OCI-LY1 (cell line): Measurements from ENCODE around the gene GLIS1.

Source experiments
- H2AFZ ChIP-seq: fragments of 200-600 bp; sonication (generic), shearing (Covaris generic); 2 replicates; pipeline ENCODE4 v1.6.0; 2014; ENCODE audit warnings: antibody characterized with exemption, mild to moderate bottlenecking, low read length
- H3F3A ChIP-seq: fragments of 200-600 bp; sonication (generic), shearing (Covaris generic); 2 replicates; pipeline ENCODE4 v1.6.0; 2014; ENCODE audit warnings: mild to moderate bottlenecking, antibody characterized with exemption, low read length, moderate library complexity; ENCODE audit not compliant: insufficient read depth
- H3K27ac ChIP-seq: fragments of 200-600 bp; sonication (generic); 2 replicates; pipeline ENCODE4 v1.5.1; 2014; ENCODE audit warnings: low read length, mixed run types, mild to moderate bottlenecking, low read depth; ENCODE audit not compliant: poor library complexity, severe bottlenecking
- H3K27me3 ChIP-seq: fragments of 200-600 bp; sonication (generic); 2 replicates; pipeline ENCODE4 v1.6.0; 2014; ENCODE audit warnings: antibody characterized with exemption, mild to moderate bottlenecking, low read length, moderate library complexity; ENCODE audit not compliant: insufficient read depth
- H3K36me3 ChIP-seq: fragments of 200-600 bp; sonication (generic); 2 replicates; pipeline ENCODE4 v1.6.1; 2014; ENCODE audit warnings: mild to moderate bottlenecking, antibody characterized with exemption, low read length, moderate library complexity, mixed read lengths; ENCODE audit not compliant: insufficient read depth
- H3K4me1 ChIP-seq: fragments of 200-600 bp; sonication (generic); 2 replicates; pipeline ENCODE4 v1.5.1; 2014; ENCODE audit warnings: mild to moderate bottlenecking, low read length, moderate library complexity; ENCODE audit not compliant: insufficient read depth, severe bottlenecking
- H3K4me2 ChIP-seq: fragments of 200-600 bp; sonication (generic), shearing (Covaris generic); 2 replicates; pipeline ENCODE4 v1.6.1; 2014; ENCODE audit warnings: low read length
- H3K4me3 ChIP-seq: fragments of 200-600 bp; sonication (generic); 2 replicates; pipeline ENCODE4 v1.5.1; 2014; ENCODE audit warnings: low read length, low read depth, mild to moderate bottlenecking, mixed read lengths; ENCODE audit not compliant: poor library complexity, severe bottlenecking
- H3K79me2 ChIP-seq: fragments of 200-600 bp; shearing (Covaris generic); 2 replicates; pipeline ENCODE4 v1.6.1; 2016; ENCODE audit warnings: mixed run types, low read length, mixed read lengths; ENCODE audit not compliant: insufficient read depth
- H3K9ac ChIP-seq: fragments of 200-600 bp; sonication (generic), shearing (Covaris generic); 2 replicates; pipeline ENCODE4 v1.6.1; 2014; ENCODE audit warnings: mild to moderate bottlenecking, low read length, mixed read lengths
- H3K9me2 ChIP-seq: fragments of 200-600 bp; sonication (generic), shearing (Covaris generic); 2 replicates; pipeline ENCODE4 v1.6.1; 2014; ENCODE audit warnings: low read depth, mild to moderate bottlenecking, low read length, mixed read lengths
- H3K9me3 ChIP-seq: fragments of 200-600 bp; shearing (Covaris generic); 2 replicates; pipeline ENCODE4 v1.6.1; 2014; ENCODE audit warnings: low read length, mixed read lengths
- H4K20me1 ChIP-seq: fragments of 200-600 bp; sonication (generic), shearing (Covaris generic); 2 replicates; pipeline ENCODE4 v1.6.0; 2016; ENCODE audit warnings: mild to moderate bottlenecking, low read length; ENCODE audit not compliant: insufficient read depth
- CTCF ChIP-seq: fragments of 200-600 bp; sonication (generic), shearing (Covaris generic); IDR thresholded peaks from 2 replicates; pipeline ENCODE4 v1.5.1; 2017; ENCODE audit warnings: mild to moderate bottlenecking, antibody characterized with exemption, low read length, moderate library complexity, mixed read lengths
- EZH2 ChIP-seq: fragments of 200-600 bp; sonication (generic), shearing (Covaris generic); IDR thresholded peaks from 2 replicates; pipeline ENCODE4 v1.8.0; 2017; ENCODE audit warnings: borderline replicate concordance, mixed run types, mild to moderate bottlenecking, antibody characterized with exemption, low read length, moderate library complexity, mixed read lengths

GLIS1 gene

GRCh38 chr1:53461323-53462044, 277.5 kb downstream of the GLIS1 start:
- H3K36me3 ChIP-seq, result no peaks in the 10 kb centered on the region
- H4K20me1 ChIP-seq, result no peaks in the 10 kb centered on the region
- no peaks in the 10 kb centered on the region for H3K9me2 ChIP-seq
- no peaks in the 10 kb centered on the region for H3K79me2 ChIP-seq
- TF ChIP-seq EZH2, result no peak
- TF ChIP-seq CTCF, result no peak
- H3F3A ChIP-seq, result no peaks in the 10 kb centered on the region
- no peak overlapping the region for H2AFZ ChIP-seq
- H3K4me3 ChIP-seq, result no peak overlapping the region
- H3K27ac ChIP-seq, result no peak overlapping the region
- H3K4me1 ChIP-seq, result no peaks in the 10 kb centered on the region
- 0 out of 2 replicates have a peak, but pooled peaks cover 4% of the 10 kb centered on the region for H3K27me3 ChIP-seq
- H3K4me2 ChIP-seq, result no peak overlapping the region
- no peaks in the 10 kb centered on the region for H3K9me3 ChIP-seq
- no peak overlapping the region for H3K9ac ChIP-seq

DNA sequence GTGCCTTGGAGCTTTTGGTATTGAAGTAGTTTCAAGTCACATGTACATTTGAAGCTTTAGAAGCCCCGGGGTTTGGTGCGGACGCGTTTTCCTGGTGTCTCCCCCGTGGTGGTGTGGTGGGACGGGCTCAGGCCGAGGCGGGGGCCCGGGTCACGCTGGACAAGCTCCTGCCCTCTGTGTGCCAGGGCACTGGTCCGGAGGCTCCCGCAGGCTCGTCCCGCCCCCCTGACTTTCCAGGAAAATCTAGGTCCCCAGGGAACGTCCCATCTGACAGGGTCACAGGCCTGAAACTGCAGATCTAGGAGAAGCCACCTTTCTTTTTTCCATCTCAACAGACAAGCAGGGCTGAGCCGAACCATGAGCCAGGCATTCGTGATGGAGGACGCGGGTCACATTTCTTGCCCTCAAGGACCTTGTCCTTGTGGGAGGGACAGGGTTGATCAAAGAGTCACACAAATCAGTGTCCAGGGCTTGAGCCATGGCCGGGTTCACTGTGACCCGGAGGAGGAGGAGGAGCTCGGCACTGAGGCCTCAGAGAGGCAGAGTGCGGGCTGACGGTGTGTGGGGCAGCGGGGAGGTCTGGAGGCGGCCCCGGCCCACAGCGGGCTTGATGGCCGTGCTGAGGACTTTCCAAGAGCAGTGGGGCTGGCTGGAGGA, 278.2 kb downstream of the GLIS1 start:
- no peaks in the 10 kb centered on the region for H3K4me1 ChIP-seq
- 0 out of 2 replicates have a peak, but pooled peaks cover 4% of the 10 kb centered on the region for H3K27me3 ChIP-seq
- no peaks in the 10 kb centered on the region for H3F3A ChIP-seq
- H3K9ac ChIP-seq, result no peak overlapping the region
- no peak overlapping the region for H3K4me3 ChIP-seq
- no peaks in the 10 kb centered on the region for H4K20me1 ChIP-seq
- no peak overlapping the region for H3K27ac ChIP-seq
- H3K9me2 ChIP-seq, result no peaks in the 10 kb centered on the region
- no peaks in the 10 kb centered on the region for H3K36me3 ChIP-seq
- no peak overlapping the region for H3K4me2 ChIP-seq
- no peak overlapping the region for H2AFZ ChIP-seq
- H3K79me2 ChIP-seq, result no peaks in the 10 kb centered on the region
- TF ChIP-seq EZH2, result no peak
- no peak for TF ChIP-seq CTCF
- no peaks in the 10 kb centered on the region for H3K9me3 ChIP-seq

DNA sequence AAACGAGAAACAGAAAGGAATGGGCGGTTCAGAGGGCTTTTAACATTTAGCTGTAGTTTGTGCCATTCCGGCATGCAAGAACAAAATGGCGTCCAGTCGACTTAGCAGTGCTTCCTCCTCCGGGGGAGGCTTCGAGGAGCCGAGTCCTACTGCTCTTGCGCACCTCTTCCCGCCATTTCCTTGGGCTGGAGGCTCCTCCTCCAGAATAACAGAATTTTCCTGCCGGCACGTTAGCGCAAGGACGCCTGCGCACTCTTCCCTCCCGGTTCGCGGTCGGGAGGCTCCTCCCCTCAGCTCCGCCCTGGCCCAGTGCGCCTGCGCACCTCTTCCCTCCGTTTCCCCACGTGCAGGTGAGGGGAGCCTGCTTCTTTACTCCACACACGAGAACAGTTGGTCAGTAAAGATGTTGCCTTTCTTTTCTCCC, 278.7 kb downstream of the GLIS1 start:
- Histone ChIP-seq H4K20me1 (no peaks in the 10 kb centered on the region), H2AFZ (no peak overlapping the region), H3K4me2 (no peak overlapping the region), H3K79me2 (no peaks in the 10 kb centered on the region), H3K4me1 (no peaks in the 10 kb centered on the region), H3K36me3 (no peaks in the 10 kb centered on the region), H3K27ac (no peak overlapping the region), H3F3A (no peaks in the 10 kb centered on the region), H3K9me2 (no peaks in the 10 kb centered on the region), H3K4me3 (no peak overlapping the region), H3K9me3 (no peaks in the 10 kb centered on the region), H3K27me3 (0 out of 2 replicates have a peak, but pooled peaks cover 4% of the 10 kb centered on the region), H3K9ac (no peak overlapping the region)
- no peak for TF ChIP-seq EZH2
- TF ChIP-seq CTCF, result no peak
